Measurements from ENCODE around the gene SORBS2. TPM values are rescaled to one million over a fixed set of nuclear protein-coding genes. Genes with fewer than 3 reads are reported as not detected.

The SORBS2 gene
- total and polyA plus RNA-seq, 2 donors (not counting 3 experiments of a cell fraction or from before 2014, with no cell fraction given): 69.8 to 82.5 TPM

DNA sequence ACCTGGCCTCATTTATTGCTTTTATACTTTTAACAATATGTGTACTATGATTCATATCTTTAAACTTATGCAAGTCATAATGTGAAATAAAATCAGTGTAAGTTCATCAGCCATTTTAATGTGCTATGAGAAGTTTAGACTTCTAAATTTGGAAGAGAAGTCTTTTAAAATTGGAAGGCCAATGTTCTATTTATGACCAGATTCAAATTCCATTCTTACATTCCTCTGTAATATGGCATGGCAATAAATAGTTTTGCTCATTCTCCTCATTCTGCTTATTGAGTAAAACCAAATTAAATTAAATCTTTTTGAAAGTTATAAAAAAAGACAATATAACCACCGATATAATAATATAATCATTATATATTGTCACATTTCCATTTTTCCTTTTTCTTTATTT is 126.2 kb downstream of the SORBS2 start:
- Histone ChIP-seq H3K9me3 (replicated peaks; ENCODE audit: control insufficient read depth, insufficient read depth, low read length) (no peaks in the 10 kb centered on the region), H2AFZ (ENCODE audit: low read depth, low read length) (no peak overlapping the region), H4K20me1 (replicated peaks; ENCODE audit: control insufficient read depth, extremely low read depth, insufficient read depth, low read length) (no peaks in the 10 kb centered on the region), H3K4me3 (replicated peaks in 1 of 3; ENCODE audit: insufficient read depth in 1 of 3, low read depth in 1 of 3, low read length in 3 of 3) (no peak overlapping the region), H3K9ac (replicated peaks; ENCODE audit: extremely low read depth, insufficient read depth, low read length) (no peak overlapping the region), H3K79me2 (ENCODE audit: control insufficient read depth, insufficient read depth, low read length) (no peaks in the 10 kb centered on the region), H3K36me3 (ENCODE audit: control insufficient read depth in 2 of 2, extremely low read depth in 1 of 2, insufficient read depth in 2 of 2, low read length in 2 of 2) (no peaks in the 10 kb centered on the region), H3K4me2 (ENCODE audit: insufficient read depth, low read length) (no peak overlapping the region), H3K27ac (ENCODE audit: insufficient read depth, low read depth, low read length) (no peak overlapping the region), H3K27me3 (ENCODE audit: control insufficient read depth in 2 of 2, insufficient read depth in 2 of 2, low read length in 2 of 2) (no peaks in the 10 kb centered on the region), H3K4me1 (ENCODE audit: control insufficient read depth, extremely low read depth, insufficient read depth, low read length) (peaks cover 8% of the 10 kb centered on the region), H3K9me1 (replicated peaks; ENCODE audit: control insufficient read depth, extremely low read depth, insufficient read depth, low read length) (no peaks in the 10 kb centered on the region)
- DNase-seq (ENCODE audit: low read depth, low spot score) (no peak), FAIRE-seq (no peak)
- CTCF ChIA-PET: interaction anchor here (1.6 kb wide), 1 partner anchor 352 kb away, joined by 3 read pairs; no protein-coding TSS in a partner anchor
- no TSS peak for BruUV-seq (replicated peaks)
- intact Hi-C loops (cut with micrococcal nuclease) (no loop called here), dilution Hi-C loops (cut with MboI; ENCODE audit: extremely low pct_ligation_motif_present, low sequenced_read_pairs) (no loop called here)
- no peak for TF ChIP-seq JUN (IDR thresholded peaks at IDR 0.05; ENCODE audit: borderline replicate concordance, insufficient read depth, insufficient read length, low read depth)
- TF ChIP-seq, protein P1, sequence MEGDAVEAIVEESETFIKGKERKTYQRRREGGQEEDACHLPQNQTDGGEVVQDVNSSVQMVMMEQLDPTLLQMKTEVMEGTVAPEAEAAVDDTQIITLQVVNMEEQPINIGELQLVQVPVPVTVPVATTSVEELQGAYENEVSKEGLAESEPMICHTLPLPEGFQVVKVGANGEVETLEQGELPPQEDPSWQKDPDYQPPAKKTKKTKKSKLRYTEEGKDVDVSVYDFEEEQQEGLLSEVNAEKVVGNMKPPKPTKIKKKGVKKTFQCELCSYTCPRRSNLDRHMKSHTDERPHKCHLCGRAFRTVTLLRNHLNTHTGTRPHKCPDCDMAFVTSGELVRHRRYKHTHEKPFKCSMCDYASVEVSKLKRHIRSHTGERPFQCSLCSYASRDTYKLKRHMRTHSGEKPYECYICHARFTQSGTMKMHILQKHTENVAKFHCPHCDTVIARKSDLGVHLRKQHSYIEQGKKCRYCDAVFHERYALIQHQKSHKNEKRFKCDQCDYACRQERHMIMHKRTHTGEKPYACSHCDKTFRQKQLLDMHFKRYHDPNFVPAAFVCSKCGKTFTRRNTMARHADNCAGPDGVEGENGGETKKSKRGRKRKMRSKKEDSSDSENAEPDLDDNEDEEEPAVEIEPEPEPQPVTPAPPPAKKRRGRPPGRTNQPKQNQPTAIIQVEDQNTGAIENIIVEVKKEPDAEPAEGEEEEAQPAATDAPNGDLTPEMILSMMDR (IDR thresholded peaks at IDR 0.05; ENCODE audit: extremely low read depth in 1 of 2, insufficient read depth in 1 of 2, low read depth in 1 of 2, low read length in 2 of 2): no peak
- TF ChIP-seq POLR2AphosphoS5 (IDR thresholded peaks at IDR 0.05; ENCODE audit: insufficient read depth, low read depth, low read length): no peak
- TF ChIP-seq, protein P2, sequence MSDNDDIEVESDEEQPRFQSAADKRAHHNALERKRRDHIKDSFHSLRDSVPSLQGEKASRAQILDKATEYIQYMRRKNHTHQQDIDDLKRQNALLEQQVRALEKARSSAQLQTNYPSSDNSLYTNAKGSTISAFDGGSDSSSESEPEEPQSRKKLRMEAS (IDR thresholded peaks at IDR 0.05; ENCODE audit: insufficient read depth, insufficient read length): no peak
- no peak for TF ChIP-seq MYC (IDR thresholded peaks at IDR 0.05; ENCODE audit: low read depth, low read length)
- TF ChIP-seq EZH2 (IDR thresholded peaks at IDR 0.05; ENCODE audit: borderline replicate concordance, low read depth, low read length, severe bottlenecking): no peak
- TF ChIP-seq GATA2 (IDR thresholded peaks at IDR 0.05; ENCODE audit: insufficient read depth, insufficient read length, low read depth, low read length): no peak
- TF ChIP-seq FOS (IDR thresholded peaks at IDR 0.05; ENCODE audit: borderline replicate concordance, insufficient read depth, low read length): no peak
- TF ChIP-seq POLR2A (IDR thresholded peaks at IDR 0.05; ENCODE audit: low read depth, low read length): no peak
- POLR2A ChIA-PET: no interaction called here

Measured in endothelial cell of umbilical vein (primary cell).